Measurements from ENCODE around the gene SLC8B1.

The SLC8B1 gene

GRCh38 chr12:113276306-113276705 is 58.6 kb downstream of the SLC8B1 start:
- TF ChIP-seq ZFX (IDR thresholded peaks at IDR 0.05; ENCODE audit: borderline replicate concordance): no peak
- no peak for TF ChIP-seq CTCF (IDR thresholded peaks at IDR 0.05)
- no peak overlapping the region for H3K27ac ChIP-seq

GRCh38 chr12:113274848-113275247 is 60.1 kb downstream of the SLC8B1 start:
- TF ChIP-seq CTCF (IDR thresholded peaks at IDR 0.05): no peak
- no peak for TF ChIP-seq ZFX (IDR thresholded peaks at IDR 0.05; ENCODE audit: borderline replicate concordance)
- no peak overlapping the region for H3K27ac ChIP-seq

GRCh38 chr12:113273053-113273725 is 61.7 kb downstream of the SLC8B1 start:
- TF ChIP-seq CTCF (IDR thresholded peaks at IDR 0.05): no peak
- TF ChIP-seq ZFX (IDR thresholded peaks at IDR 0.05; ENCODE audit: borderline replicate concordance): no peak
- H3K27ac ChIP-seq: no peak overlapping the region

GRCh38 chr12:113271853-113272561 is 62.9 kb downstream of the SLC8B1 start:
- TF ChIP-seq CTCF (IDR thresholded peaks at IDR 0.05): no peak
- TF ChIP-seq ZFX (IDR thresholded peaks at IDR 0.05; ENCODE audit: borderline replicate concordance): no peak
- no peak overlapping the region for H3K27ac ChIP-seq

- no peak for TF ChIP-seq CTCF (IDR thresholded peaks at IDR 0.05)
- no peak for TF ChIP-seq ZFX (IDR thresholded peaks at IDR 0.05; ENCODE audit: borderline replicate concordance)
Measured at GRCh38 chr12:113271466-113271852, 63.5 kb downstream of the SLC8B1 start.

GRCh38 chr12:113270709-113271009 is 64.2 kb downstream of the SLC8B1 start:
- H3K27ac ChIP-seq: no peak overlapping the region
- TF ChIP-seq CTCF (IDR thresholded peaks at IDR 0.05) (no peak), ZFX (IDR thresholded peaks at IDR 0.05; ENCODE audit: borderline replicate concordance) (no peak)

More at GRCh38 chr12:113271466-113271852, 63.5 kb downstream of the SLC8B1 start:
- no peak overlapping the region for H3K27ac ChIP-seq

GRCh38 chr12:113269257-113269943 is 65.5 kb downstream of the SLC8B1 start:
- TF ChIP-seq CTCF (IDR thresholded peaks at IDR 0.05): no peak
- TF ChIP-seq ZFX (IDR thresholded peaks at IDR 0.05; ENCODE audit: borderline replicate concordance): no peak

More at GRCh38 chr12:113269257-113269943, 65.5 kb downstream of the SLC8B1 start:
- no peak overlapping the region for H3K27ac ChIP-seq
